K562 (cell line): ENCODE results near the gene PHF14. TPM values are rescaled to one million over a fixed set of nuclear protein-coding genes. Genes with fewer than 3 reads are reported as not detected.

Experiments
- ETV1 ChIP-seq: fragments of 450-650 bp; conservative IDR thresholded peaks from 2 replicates; pipeline ENCODE4 v1.6.1; 2016; ENCODE audit warnings: missing genetic modification characterization, control low read depth, low read depth, missing compliant biosample characterization
- FOXP4 ChIP-seq: sonication (generic); formaldehyde crosslinking; IDR thresholded peaks from 2 replicates; pipeline ENCODE4 v1.8.0; 2022; ENCODE audit warnings: mild to moderate bottlenecking, missing genetic modification reagents, borderline replicate concordance
- JUND ChIP-seq, 2 experiments: IDR thresholded peaks; 2 replicates in 1 of 2; 3 replicates in 1 of 2; pipeline ENCODE4 v1.6.1; 2011; ENCODE audit warnings: borderline replicate concordance in 2 of 2, low read depth in 2 of 2, low read length in 2 of 2, improper control_type of control experiment in 1 of 2, missing biosample characterization in 1 of 2, missing genetic modification characterization in 1 of 2, missing genetic modification reagents in 1 of 2
- MCM5 ChIP-seq: fragments of 450-650 bp; IDR thresholded peaks from 2 replicates; pipeline ENCODE4 v1.6.1; 2016; ENCODE audit warnings: low read depth
- ZNF280B ChIP-seq: fragments of 250-450 bp; sonication (Bioruptor Pico); IDR thresholded peaks from 2 replicates; pipeline ENCODE4 v1.5.1; 2021; ENCODE audit warnings: mild to moderate bottlenecking
- ZNF407 ChIP-seq: fragments of 450-650 bp; IDR thresholded peaks from 2 replicates; pipeline ENCODE4 v1.6.1; 2016; ENCODE audit warnings: low read depth
- polyA plus RNA-seq, 8 experiments: library from polyadenylated mRNA; depleted of rRNA in 4 of 8; stranded (reverse) in 5 of 8; unstranded in 3 of 8; fragments of >200 nt; fragmentation: Nextera tagmentation in 2 of 8; fragmentation: Illumina TruSeq in 1 of 8; extraction: Ambion mirVana in 2 of 8; extraction: Trizol in 1 of 8; gene quantifications; 2 replicates each; pipeline versions ENCODE4 v1.2.1 to v1.2.3, GENCODE V29; 2011 to 2014; ENCODE audit warnings: inconsistent platforms in 1 of 8, missing spikeins in 1 of 8
- total RNA-seq, 7 experiments: library from RNA; depleted of rRNA in 6 of 7; stranded (reverse); fragments of >200 nt in 6 of 7; fragmentation: Illumina TruSeq in 2 of 7; extraction: Trizol in 2 of 7; gene quantifications; 2 replicates each; pipeline versions ENCODE4 v1.2.1 to v1.2.3, GENCODE V29; 2011 to 2021; ENCODE audit warnings: low replicate concordance in 1 of 7

PHF14 gene
- total and polyA plus RNA-seq, 9 of the 15 experiments (the other 6 are each of a cell fraction or from before 2014, with no cell fraction given), result 27.5 to 67.6 (median 41.4) TPM

GRCh38 chr7:11175887-11176286 lies 202.2 kb downstream of the PHF14 start (continued):
- no peak for TF ChIP-seq JUND (IDR thresholded peaks at IDR 0.05; ENCODE audit: borderline replicate concordance, low read depth, low read length)
- TF ChIP-seq JUND (tag; IDR thresholded peaks at IDR 0.05; ENCODE audit: borderline replicate concordance, low read depth, low read length), result no peak
- TF ChIP-seq ZNF407, result no peak
- TF ChIP-seq MCM5, result no peak
- no peak for TF ChIP-seq FOXP4 (CRISPR knock-in tag)
- TF ChIP-seq ZNF280B (CRISPR knock-in tag), result no peak
- no peak for TF ChIP-seq ETV1
- TF ChIP-seq, all 486 proteins: peak for 0
